Activated T-helper 9 cell treated with anti-CD3 and anti-CD28 coated beads, Interleukin-2, amount 50 U/mL, for 16 hours (primary cell): ENCODE data around the gene ATG10.
A peak's percentile ranks its signal among the peaks of the same experiment; 100 is the strongest.

ENCODE experiments used
- DNase-seq: peaks from one replicate; pipeline ENCODE4 v3.0.0-alpha.2; 2020; ENCODE audit warnings: low read depth

ATG10 gene

DNA sequence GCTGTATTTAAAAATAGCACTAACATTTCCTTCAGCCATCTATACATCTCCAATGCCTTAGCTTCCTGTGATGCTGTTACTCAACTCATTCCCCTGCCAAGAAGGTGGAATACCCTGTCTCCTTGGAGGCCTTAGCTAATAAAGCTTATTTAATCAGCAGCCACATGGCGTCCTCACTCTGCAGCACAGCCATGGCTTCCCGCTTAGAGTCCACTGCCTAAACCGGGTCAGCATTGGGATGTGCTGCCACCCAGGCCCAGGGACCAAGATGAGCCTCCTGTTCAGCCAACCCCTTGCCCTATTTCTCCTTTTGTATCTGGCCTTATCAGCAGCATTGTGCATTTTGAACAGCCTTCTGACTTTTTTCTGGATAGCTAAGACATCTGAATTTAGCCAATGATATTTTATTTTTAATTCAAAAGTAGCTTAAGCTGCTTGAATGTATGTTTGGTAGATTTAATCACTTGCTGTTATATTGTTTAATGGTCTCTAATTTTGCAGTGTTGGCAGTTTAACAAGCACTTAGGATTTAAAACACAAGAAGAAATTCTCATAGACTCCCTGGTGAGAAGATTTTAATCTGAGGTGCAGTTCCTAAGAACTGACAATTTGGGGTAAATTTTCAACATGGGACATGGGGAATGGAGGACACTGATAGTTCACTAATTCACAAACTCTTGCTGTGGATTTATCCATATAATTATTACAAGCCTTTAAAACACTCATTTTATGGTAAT lies 193.3 kb downstream of the ATG10 start:
- no peak for DNase-seq

DNA sequence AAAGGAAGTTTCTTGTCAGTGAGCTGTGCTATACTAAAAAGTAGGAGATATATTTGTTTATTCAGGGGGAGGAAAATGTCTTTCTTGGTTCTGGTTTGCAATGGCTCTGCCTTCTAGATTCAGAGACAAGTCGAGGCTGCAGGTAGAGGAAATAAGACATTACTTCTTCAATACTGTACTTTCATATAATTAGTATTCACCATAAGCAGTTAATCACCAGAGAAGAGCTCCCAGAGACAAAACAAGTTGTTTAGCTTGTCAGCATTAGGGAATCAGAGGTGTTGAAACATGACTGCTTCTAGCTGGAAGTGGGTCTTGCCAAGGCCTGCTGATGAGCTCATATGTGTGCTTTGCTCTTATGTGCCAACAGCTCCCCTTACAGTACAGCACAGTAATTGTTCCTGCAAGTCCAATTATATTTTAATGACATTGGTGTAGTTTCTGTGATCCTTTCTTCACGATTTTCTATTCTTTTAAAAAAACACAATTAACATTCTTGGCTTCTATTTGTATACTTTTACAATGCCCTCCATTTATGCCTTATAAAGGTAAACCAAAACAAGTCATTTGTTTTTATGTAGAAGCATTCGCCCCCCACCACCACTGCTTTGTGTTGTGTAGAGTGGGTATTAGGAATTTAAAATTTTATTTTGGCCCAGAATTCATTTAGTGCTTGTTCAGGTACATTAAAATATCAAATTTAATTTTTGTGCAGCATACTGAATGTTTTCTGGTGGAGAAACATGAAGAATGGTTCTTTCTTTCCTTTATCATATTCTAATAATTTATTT lies 194.1 kb downstream of the ATG10 start:
- DNase-seq = no peak

DNA sequence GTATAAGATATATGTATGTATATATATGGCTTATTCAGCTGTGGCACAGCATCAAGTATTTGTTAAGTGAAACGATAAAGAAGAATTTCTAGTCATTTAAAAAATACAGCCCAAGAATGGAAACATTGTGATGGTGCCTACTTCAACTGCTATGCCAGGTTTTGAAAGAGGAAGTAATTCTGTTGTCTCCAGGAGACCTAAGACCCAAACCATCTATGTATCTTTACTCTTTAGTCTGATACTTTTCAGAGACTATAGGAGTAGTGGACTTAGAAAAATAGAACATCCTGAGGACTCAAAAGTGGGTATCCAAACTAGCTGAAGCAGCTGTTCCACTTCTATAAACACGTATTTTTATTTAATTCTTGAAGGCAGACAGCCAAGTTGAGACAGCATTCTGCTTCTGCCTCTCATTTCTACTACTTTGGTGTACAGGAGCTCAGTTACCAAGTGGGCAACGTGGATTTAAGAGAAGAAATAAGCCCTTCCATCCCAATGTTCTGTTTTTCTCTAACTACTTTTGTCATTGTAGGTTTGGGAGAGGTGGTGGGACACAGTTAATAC lies 195.6 kb downstream of the ATG10 start:
- no peak for DNase-seq

DNA sequence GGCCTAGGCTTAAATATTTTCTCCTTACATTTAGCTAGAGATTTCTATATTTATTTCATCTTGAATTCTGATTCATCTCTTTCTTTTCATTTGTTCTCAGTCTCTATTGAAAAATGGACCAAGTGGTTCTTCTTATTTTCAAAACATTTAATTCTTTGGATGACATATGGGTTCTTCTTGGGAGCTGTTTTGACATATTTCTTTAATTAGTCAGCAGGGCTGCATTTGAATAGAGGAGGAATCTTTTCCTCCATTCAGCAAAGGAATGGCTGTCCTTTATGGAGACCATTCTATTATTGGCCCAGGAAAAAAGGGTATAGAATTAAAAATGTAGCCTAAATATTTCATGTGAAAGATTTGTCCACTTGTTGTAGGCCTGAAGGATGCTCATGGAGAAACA lies 196.5 kb downstream of the ATG10 start:
- no peak for DNase-seq

DNA sequence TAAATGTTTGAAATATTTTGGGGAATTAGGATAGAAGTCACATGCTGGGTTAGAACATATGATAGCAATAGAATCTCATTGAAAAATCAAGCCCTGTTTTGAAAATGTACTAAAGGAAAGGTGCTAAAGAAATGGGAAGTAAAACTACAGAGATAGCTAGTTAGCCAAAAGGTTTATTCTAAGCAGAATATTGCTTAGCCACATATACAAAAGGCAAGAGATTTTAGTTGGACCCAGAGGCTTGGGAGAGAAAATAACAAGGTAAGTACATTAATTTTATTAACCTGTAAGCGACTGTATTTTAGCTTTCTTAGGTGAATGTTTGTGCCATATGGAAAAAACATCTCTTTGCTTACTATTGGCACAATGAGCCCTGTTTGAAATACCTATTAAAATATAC lies 198.1 kb downstream of the ATG10 start:
- DNase-seq = no peak

DNA sequence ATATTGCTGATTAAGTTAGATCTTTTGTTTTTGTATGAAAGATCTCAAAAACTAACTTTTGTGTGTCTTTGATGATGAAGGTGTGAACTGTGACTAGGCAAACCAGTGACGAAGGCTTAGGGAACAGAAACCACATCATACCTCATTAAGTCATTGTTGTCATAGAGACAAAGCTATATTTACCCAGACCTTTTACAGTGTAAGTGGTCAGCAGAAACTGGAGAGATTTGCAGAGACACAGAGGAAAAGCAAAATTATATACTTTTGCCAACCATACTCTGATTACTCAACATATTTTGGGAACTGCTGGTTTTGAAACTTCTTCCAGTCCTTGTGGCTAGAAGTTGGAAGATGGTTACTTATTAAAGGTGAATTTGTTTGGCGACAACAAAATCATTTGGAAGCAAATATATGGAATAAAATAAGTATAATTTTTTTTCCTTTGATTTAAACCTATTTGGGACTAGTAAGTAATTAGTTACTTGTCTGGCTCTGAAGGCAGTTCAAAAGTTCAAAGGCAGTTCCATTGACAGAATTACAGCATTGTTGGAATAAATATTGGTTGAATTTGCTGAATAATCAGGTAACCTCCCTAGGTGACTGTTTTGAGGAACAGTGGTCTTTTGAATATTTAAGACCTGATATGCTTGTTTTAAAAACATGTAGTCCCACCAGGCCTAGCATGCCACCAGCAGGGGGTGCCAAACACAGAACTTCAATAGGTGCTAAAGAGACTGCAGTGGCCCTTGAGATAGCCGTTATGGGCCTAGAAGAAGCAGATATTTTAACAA lies 202.5 kb downstream of the ATG10 start:
- DNase-seq = peak; percentile 41

DNA sequence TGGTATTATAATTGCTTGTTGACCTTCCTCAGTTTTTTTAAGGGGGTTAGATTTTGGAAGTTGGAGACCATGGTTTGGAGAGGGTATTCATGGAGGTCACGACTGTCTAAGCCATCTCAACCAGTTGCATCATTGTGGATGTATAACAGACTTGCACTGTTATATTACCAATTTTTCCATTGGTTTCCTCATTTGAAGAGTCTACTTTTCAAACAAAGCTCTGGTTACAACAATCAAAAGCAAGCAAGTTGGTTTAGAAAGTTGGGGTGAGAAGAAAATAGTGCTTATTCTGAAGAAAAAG lies 203.0 kb downstream of the ATG10 start:
- DNase-seq = no peak

DNA sequence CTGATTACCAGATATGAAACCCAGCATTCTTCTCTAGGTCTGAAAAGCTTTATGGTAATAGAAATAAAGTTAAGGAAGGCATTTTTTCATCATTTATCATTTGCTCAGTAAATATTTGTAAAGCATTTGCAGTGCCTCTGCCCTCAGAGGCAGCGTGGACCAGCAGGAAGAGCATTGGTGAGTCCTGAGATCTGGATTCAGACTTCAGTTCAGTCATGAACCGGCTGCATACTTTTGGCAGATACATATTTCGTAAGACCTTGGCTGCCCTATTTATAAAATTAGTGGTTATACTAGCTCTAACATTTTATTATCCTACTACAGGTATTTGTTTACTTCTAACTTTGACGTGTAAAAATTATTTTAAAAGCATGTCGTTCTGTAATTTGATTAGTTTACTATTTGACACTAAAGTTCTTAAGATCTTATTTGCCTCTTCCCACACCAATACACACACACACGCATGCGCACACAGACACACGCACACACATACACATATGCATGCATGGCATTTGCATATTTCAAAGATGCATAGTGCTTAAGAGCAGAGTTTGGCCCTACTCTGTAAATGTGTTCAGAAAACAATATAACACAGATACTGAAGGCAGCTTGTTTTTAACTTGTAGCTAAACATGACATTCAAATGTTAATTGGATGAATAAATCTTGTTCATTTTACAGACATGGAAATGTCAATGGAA lies 204.4 kb downstream of the ATG10 start:
- no peak for DNase-seq

DNA sequence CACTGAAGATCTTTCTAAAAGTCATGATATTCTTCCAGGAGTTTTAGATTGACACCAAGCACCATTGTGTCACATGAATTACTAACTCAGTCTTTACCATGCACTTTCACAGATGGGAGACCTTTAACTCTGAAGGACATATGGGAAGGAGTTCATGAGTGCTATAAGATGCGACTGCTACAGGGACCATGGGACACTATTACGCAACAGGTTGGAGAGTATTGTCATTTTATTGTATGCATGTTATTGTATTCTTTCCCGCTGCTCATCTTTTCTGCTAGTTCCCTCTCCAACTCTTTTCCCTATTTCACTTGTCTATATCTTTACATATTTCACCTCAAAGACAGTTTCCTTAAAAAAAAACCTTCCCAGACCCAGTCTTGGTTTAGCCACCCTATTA lies 206.6 kb downstream of the ATG10 start:
- DNase-seq = no peak

DNA sequence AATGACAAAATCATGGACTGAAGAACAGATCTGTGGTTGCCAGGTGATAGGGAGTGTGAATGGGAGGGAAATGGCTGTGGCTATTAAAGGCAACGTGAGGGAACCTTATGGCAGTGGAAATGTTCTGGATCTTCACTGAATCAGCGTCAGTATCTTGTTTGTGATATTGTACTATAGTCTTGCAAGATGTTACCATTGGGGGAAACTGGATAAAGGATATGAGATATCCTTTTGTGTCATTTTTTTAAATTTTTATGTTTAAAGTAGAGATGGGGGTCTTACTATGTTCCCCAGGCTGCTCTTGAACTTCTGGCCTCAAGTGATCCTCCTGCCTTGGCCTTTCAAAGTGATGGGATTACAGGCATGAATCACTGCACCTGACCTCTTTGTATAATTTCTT lies 210.8 kb downstream of the ATG10 start:
- no peak for DNase-seq

DNA sequence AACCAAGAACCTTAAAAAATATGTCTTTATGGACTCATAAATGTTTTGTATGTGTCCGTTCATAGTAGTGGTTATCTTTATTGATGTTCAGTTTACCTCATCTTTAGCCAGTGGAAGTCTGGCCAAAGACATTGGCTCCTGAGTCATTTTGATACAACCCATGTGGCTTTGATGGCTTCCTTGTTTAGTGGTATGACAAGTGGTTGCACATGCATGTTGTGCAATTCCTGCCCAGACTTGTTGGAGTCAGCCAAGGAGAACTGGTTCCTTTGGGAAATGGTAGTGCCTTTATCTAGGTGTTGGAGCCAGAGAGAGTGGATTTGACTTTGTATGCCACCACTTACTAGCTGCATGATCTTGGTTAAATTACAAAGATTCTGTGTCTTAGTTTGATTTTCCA lies 212.0 kb downstream of the ATG10 start:
- no peak for DNase-seq

DNA sequence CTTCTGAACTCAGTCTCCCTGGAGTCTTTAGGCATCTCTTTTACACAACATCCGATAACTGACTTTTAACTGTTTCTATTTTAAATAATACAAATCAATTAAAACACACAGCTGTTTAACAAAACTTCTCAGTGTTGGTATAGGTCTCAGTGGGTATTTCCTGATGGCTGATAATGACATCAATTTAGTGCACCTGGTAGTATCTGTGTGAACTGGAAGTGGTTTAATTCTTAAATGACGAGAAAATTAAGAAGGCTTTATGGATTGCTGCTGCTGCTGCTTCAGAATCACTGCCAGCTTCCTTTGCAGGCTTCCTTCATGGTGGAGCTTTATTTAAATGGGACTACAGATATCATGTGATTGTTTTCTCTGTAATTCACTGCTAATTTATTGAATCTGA lies 214.0 kb downstream of the ATG10 start:
- no peak for DNase-seq

DNA sequence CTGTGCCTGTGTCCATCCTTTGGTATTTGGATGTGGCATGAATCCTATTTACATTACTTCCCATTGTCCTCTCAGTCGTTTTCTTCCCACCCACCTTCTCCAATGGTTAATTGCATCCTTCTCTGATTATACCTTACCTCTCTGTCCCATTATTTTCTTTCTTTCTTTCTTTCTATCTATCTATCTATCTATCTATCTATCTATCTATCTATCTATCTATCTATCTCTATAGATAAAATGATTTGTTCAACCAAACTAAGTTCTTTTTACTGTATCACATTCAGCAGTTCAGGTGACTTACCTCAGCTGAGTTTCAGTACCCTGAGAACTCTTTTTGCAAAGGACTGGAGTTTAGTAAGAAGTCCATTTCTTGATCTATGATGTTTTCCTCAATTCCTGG lies 225.7 kb downstream of the ATG10 start:
- DNase-seq = no peak

DNA sequence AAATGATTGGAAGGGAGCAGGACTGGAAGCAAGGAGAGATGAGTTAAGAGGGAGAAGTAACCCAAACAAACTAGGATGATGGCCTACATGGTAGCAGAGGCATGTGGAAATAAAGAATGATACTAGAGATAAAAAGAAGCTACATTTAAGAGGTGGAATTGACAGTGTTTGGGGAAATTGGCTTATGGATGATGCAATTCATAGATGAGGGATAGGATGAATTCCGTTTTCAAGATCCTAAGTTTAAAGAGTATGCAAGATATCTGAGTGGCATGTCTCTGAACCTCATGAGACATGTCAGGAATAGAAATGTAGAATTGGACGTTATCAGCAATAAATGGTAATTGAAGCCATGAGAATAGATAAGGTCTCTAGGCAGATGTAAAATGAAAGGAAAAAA lies 232.7 kb downstream of the ATG10 start:
- no peak for DNase-seq

DNA sequence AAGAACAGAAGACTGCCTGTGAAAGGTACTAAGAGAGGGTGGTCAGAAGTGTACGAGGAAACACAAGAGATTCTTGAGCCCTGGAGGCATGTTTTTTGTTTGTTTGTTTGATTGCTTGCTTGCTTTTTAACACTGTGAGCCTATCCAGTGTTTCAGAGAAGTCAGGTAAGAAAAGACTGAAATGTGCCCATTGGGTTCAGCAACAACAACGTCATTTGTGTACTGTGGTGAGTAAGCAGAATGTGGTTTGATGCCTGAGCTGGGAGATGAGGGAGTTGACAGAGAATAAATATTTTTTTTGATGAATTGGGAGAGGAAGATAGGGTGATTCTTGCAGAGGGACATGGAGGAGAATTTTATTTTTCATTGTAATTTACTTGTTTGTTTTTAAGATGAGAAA lies 233.2 kb downstream of the ATG10 start:
- no peak for DNase-seq

DNA sequence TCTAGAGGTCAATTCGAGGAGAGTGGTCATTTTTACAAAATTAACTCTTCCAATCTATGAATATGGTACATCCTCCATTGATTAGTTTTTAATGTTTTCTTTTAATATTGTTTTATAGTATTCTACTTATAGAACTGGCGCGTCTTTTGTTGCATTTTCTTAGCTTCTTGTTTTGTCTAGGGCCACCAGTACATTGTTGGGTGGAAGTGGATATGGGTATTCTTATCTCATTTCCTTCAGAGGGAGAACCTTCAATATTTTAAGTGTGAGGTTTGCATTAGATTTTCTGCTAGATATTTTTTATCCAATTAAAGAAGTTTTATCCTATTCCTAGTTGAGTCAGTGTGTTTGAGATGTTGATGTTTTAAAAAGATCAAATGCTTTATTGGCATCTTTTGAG lies 236.5 kb downstream of the ATG10 start:
- no peak for DNase-seq

DNA sequence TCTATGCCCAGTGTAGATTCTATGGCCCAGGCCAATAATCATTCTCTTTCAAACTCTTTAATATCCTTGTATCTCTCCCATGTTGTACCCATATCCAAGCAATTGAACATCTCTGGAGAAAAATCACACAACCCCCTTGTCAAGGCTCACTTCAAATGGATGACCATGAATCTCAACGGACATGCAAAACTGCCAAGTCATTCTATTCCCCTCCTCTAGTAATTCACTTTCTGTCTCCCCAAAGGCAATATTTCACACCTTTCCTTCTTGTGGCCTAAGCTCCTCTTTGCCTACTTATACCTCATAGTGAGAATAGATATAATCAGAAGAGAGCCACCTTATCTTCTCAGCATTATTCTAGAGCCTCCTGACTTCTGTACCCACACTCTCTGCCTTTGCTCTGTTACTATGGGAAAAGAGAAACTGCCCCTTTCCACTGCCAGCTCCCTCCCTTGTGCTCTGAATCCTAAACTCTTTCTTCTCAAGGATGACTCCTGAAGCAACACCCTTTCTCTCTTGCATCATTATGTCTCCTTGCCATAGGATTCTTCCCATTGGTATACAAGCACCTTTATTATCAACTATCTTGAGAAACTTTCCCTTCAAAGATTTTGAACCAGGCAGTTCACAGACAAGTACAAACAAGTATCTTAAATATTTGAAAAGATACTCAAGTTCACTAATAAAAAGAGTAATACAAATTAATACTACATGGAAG lies 240.2 kb downstream of the ATG10 start:
- no peak for DNase-seq

DNA sequence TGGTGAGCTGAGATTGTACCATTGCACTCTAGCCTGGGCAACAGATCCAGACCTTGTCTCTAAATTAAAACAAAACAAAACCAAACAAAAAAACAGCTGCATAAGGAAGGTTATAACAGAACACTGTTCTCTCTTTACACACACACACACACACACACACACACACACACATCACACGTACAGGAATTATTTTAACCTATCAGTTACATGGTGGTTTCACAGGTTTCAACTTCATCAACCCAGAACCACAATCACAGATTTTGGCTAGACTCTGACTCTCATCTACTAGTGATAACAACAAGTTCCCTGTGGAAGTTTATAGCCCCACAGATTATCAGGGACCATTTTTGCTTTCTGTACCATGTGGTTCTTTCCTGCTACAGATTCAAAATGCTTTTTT lies 246.1 kb downstream of the ATG10 start:
- no peak for DNase-seq

DNA sequence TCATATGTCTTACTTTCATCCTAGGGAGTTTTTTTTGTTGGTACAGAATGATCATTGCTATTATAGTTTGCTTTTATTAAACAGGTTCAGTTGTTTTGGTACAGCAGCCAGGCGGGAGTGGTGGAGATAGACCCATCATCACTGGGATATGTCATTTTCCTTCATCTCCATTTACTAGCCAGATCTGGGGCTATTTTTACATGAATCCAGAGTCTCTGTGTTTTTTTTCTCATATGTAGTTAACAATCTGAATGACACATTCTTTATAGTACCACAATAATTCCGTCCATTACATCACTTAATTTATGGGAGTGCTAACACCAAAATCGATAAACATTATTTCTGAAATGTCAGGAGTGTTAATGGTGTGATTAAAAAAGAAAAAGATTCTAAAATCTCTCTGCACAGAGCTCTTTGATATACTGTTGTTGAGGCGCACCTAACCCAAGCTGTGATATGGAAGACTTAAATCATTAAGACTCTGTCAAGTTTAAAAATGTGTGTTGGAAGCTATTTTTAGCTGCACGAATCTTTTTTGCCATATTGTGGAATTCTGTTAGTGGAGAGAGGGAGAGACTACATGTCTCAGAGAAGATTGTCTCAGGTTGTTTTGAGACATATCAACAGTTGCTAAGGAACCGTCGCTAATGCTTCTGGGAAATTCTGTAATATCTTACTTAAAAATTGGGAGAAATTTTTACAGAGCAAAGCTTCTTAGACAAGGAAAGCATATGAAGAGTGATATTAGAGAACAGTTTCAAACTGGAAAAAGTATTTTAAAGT lies 246.7 kb downstream of the ATG10 start:
- DNase-seq = no peak

DNA sequence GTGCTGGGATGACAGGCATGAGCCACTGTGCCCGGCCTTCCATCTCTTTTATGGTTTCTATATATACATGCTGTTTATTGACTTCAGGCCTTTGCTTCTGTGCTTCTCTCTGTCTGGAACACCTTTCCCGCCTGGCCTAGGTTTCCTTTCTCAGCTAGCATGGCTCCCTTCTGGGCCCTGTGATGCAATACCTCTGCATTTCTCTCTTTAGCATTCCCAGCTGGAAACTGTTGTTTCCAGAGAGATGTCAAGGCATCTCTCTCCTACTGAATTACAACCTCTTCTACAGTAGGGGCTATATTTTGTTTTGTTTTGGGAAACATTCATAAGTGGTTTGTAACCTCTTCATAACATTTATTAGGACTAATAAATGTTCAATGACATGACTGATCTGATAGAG lies 249.2 kb downstream of the ATG10 start:
- no peak for DNase-seq
